GM20000 (cell line): ENCODE results near the gene ZNF667.
A peak's percentile ranks its signal among the peaks of the same experiment; 100 is the strongest.

Experiments
- DNase-seq: peaks from one replicate; pipeline ENCODE4 v3.0.0; 2012; ENCODE audit warnings: low spot score
- CTCF ChIP-seq: IDR thresholded peaks from 2 replicates; pipeline ENCODE4 v1.5.1; 2012; ENCODE audit warnings: mild to moderate bottlenecking, control low read depth; ENCODE audit errors: extremely low read depth, missing control alignments

ZNF667 gene

DNA sequence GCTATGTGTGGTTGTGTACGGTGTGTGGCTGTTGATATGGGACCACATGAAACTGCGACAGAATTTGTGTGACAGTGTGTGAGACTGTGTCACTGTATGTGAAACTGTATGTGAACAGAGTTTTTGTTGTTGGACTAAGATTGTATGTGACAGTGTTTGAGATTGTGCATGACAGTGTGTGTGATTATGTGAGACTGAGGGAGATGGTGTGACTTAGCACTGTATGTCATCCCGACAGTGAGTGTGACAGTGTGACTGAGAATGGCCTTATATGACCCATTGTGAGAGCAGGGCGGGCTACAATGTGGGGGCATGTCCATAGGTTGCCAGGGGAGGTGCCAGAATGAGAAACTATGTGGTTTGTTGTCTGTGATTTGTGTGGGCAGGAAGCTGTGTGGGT, 72.1 kb downstream of the ZNF667 start:
- no peak for DNase-seq
- TF ChIP-seq CTCF, result no peak

DNA sequence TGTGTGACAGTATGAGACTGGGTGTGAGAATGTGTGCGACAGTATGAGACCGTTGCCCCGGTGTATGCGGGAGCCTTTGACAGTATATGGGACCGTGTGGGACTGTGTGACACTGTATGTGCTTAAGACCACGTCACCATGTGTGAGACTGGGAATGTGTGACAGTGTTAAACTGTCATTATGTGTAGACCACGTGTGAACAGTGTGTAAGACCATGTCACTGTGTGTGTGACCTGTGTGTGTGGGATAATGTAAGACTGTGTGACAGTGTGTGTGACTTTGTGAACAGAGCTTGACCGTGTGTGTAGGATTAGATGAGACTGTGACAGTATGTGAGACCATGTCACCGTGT, 72.5 kb downstream of the ZNF667 start:
- no peak for TF ChIP-seq CTCF
- no peak for DNase-seq

GRCh38 chr19:56403764-56404704, 73.1 kb downstream of the ZNF667 start, which contains the start of gene ZNF583:
ZNF583 (plus strand) TSS chr19:56404332; CDS start chr19:56407115, 2,783 bp downstream.
- DNase-seq, result peak; percentile 92
- TF ChIP-seq CTCF, result no peak

DNA sequence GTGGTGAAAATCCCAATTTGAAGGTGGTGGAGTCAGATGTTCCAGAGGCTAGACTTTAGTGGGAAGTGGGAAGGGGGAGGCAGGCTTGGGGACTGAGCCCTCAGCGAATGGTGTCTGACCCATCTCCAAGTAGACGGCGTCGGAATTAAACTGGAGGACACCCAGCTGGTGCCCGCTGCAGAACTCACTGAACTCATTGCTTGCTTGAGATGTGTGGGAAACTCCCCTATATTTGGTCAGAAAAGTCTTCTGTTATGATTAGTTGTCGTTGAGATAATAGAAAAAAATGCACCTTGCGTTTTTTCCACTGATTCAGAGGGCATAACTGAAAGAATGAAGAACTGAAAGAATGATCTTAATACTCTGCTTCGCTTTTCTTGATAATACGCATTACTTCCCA, 73.9 kb downstream of the ZNF667 start:
- DNase-seq, result peak; percentile 11
- no peak for TF ChIP-seq CTCF

GRCh38 chr19:56400485-56400884, 76.7 kb downstream of the ZNF667 start:
- no peak for TF ChIP-seq CTCF
- no peak for DNase-seq

GRCh38 chr19:56398809-56399208, 78.3 kb downstream of the ZNF667 start:
- TF ChIP-seq CTCF, result no peak
- no peak for DNase-seq

- DNase-seq, result peak; percentile 92
- TF ChIP-seq CTCF, result peak; percentile 68
Observed at GRCh38 chr19:56393119-56394012, 83.8 kb downstream of the ZNF667 start, which contains the start of gene ZNF582. ZNF582 (minus strand) TSS chr19:56393534; CDS start chr19:56391752, 1,782 bp downstream.
